OCI-LY7 (cell line): ENCODE measurements around the gene ITLN1.

Source experiments
- CTCF ChIP-seq: fragments of 200-600 bp; sonication (generic); conservative IDR thresholded peaks from 2 replicates; pipeline ENCODE4 v1.5.1; 2014; ENCODE audit warnings: mild to moderate bottlenecking, antibody characterized with exemption, low read length, moderate library complexity, mixed read lengths
- EZH2phosphoT487 ChIP-seq: fragments of 200-600 bp; sonication (generic); IDR thresholded peaks from 2 replicates; pipeline ENCODE4 v1.6.1; 2018; ENCODE audit warnings: low read depth, borderline replicate concordance, mild to moderate bottlenecking, mixed run types, antibody characterized with exemption, low read length, moderate library complexity, mixed read lengths

- TF ChIP-seq CTCF (no peak), EZH2phosphoT487 (no peak)
Measured at GRCh38 chr1:160836561-160836960, 48.4 kb downstream of the ITLN1 start.
